GM23338 (cell line): ENCODE data around the gene TSC22D3. TPM values are rescaled to one million over a fixed set of nuclear protein-coding genes. Genes with fewer than 3 reads are reported as not detected.

Source experiments
- CTCF ChIP-seq, 2 experiments: fragments of 200-600 bp in 1 of 2; sonication (generic) in 1 of 2; conservative IDR thresholded peaks; 2 replicates each; pipeline versions ENCODE4 v1.5.1 to v1.6.1; 2016 to 2017; ENCODE audit warnings: antibody characterized with exemption in 2 of 2, low read depth in 2 of 2, mild to moderate bottlenecking in 2 of 2, moderate library complexity in 1 of 2
- EZH2phosphoT487 ChIP-seq: fragments of 200-600 bp; sonication (generic); IDR thresholded peaks from one replicate; pipeline ENCODE4 v1.8.1; 2018; ENCODE audit warnings: antibody characterized with exemption; ENCODE audit not compliant: unreplicated experiment
- JUNB ChIP-seq: IDR thresholded peaks from one replicate; pipeline ENCODE4 v1.6.1; 2016; ENCODE audit warnings: antibody characterized with exemption; ENCODE audit not compliant: unreplicated experiment
- polyA plus RNA-seq: library from polyadenylated mRNA; unstranded; fragments of >200 nt; fragmentation: Nextera tagmentation; extraction: Ambion mirVana; gene quantifications from 2 replicates; pipeline ENCODE4 v1.2.1, GENCODE V29; 2016
- total RNA-seq: library from RNA; depleted of rRNA; stranded (reverse); fragments of >200 nt; shearing (Covaris generic); gene quantifications from 2 replicates; pipeline ENCODE4 v1.2.3, GENCODE V29; 2014; rRNA removed

Gene TSC22D3
- total and polyA plus RNA-seq, 2 experiments from 2014 or later = 12.6 to 20.0 TPM

- TF ChIP-seq CTCF (conservative IDR thresholded peaks at IDR 0.05; ENCODE audit: low read depth in 2 of 2) (no peak), JUNB (no peak), EZH2phosphoT487 (no peak)
These were observed 108.7 kb downstream of the TSC22D3 start (continued) for GRCh38 chrX:107666931-107667330.

Other genes starting within 250 kb of the TSC22D3 start
- gene PRPS1, start 147.3 kb downstream of the TSC22D3 start, total RNA-seq = 149 and 189 TPM in 2 replicates
- 91.1 and 93.6 TPM in 2 replicates for gene PRPS1, start 147.3 kb downstream of the TSC22D3 start, polyA plus RNA-seq
- gene NCBP2L, start 1.9 kb upstream of the TSC22D3 start, total RNA-seq = not detected in 2 replicates
- not detected in 2 replicates for gene NCBP2L, start 1.9 kb upstream of the TSC22D3 start, polyA plus RNA-seq
- gene MID2, start 50.1 kb upstream of the TSC22D3 start, total RNA-seq = 2.1 and 3.0 TPM in 2 replicates
- 0.31 and 0.84 TPM in 2 replicates for gene MID2, start 50.1 kb upstream of the TSC22D3 start, polyA plus RNA-seq
- gene TEX13B, start 206.6 kb upstream of the TSC22D3 start, total RNA-seq = 0.78 TPM in 1 of 2 replicates, not detected in the other
- 0.16 and 0.23 TPM in 2 replicates for gene TEX13B, start 206.6 kb upstream of the TSC22D3 start, polyA plus RNA-seq